ENCODE results near the gene CYP46A1.

The CYP46A1 gene

GRCh38 chr14:99726538-99727095, 42.5 kb downstream of the CYP46A1 start:
- TF ChIP-seq CTCF (IDR thresholded peaks at IDR 0.05; ENCODE audit: borderline replicate concordance, insufficient read depth, low read depth, low read length): no peak

GRCh38 chr14:99727096-99727870, 43.2 kb downstream of the CYP46A1 start:
- no peak overlapping the region for H3K4me3 ChIP-seq (ENCODE audit: low read depth, low read length)
- no peak for TF ChIP-seq CTCF (IDR thresholded peaks at IDR 0.05; ENCODE audit: borderline replicate concordance, insufficient read depth, low read depth, low read length)

More at GRCh38 chr14:99726538-99727095, 42.5 kb downstream of the CYP46A1 start:
- H3K4me3 ChIP-seq (ENCODE audit: low read depth, low read length): no peak overlapping the region

GRCh38 chr14:99728231-99728920, 44.3 kb downstream of the CYP46A1 start:
- no peak overlapping the region for H3K4me3 ChIP-seq (ENCODE audit: low read depth, low read length)
- no peak for TF ChIP-seq CTCF (IDR thresholded peaks at IDR 0.05; ENCODE audit: borderline replicate concordance, insufficient read depth, low read depth, low read length)

- H3K4me3 ChIP-seq (ENCODE audit: low read depth, low read length): no peak overlapping the region
- no peak for TF ChIP-seq CTCF (IDR thresholded peaks at IDR 0.05; ENCODE audit: borderline replicate concordance, insufficient read depth, low read depth, low read length)
These were observed 44.9 kb downstream of the CYP46A1 start for GRCh38 chr14:99728981-99729451.

GRCh38 chr14:99729991-99730875, 46.1 kb downstream of the CYP46A1 start:
- TF ChIP-seq CTCF (IDR thresholded peaks at IDR 0.05; ENCODE audit: borderline replicate concordance, insufficient read depth, low read depth, low read length): peak; percentile 92
- no peak overlapping the region for H3K4me3 ChIP-seq (ENCODE audit: low read depth, low read length)

- H3K4me3 ChIP-seq (ENCODE audit: low read depth, low read length): no peak overlapping the region
- no peak for TF ChIP-seq CTCF (IDR thresholded peaks at IDR 0.05; ENCODE audit: borderline replicate concordance, insufficient read depth, low read depth, low read length)
These were observed 46.9 kb downstream of the CYP46A1 start for GRCh38 chr14:99730876-99731546.

Measured in GM12875 (cell line).